K562 (cell line): ENCODE measurements around the gene PEX5. TPM values are rescaled to one million over a fixed set of nuclear protein-coding genes. Genes with fewer than 3 reads are reported as not detected.
A peak's percentile ranks its signal among the peaks of the same experiment; 100 is the strongest.

Experiments used
- C11orf30 ChIP-seq: fragments of 450-650 bp; IDR thresholded peaks from 2 replicates; pipeline ENCODE4 v1.6.1; 2016; ENCODE audit warnings: low read depth, mild to moderate bottlenecking
- EGR1 ChIP-seq: fragments of 450-650 bp; conservative IDR thresholded peaks from 2 replicates; pipeline ENCODE4 v1.6.1; 2017; ENCODE audit warnings: mild to moderate bottlenecking
- ESRRB ChIP-seq: fragments of 250-450 bp; sonication (Bioruptor Pico); IDR thresholded peaks from 2 replicates; pipeline ENCODE4 v1.5.0; 2020; ENCODE audit warnings: mild to moderate bottlenecking, moderate library complexity, borderline replicate concordance
- EWSR1 ChIP-seq: fragments of 450-650 bp; IDR thresholded peaks from 2 replicates; pipeline ENCODE4 v1.6.1; 2018; ENCODE audit warnings: borderline replicate concordance, mild to moderate bottlenecking, low read depth, moderate library complexity; ENCODE audit not compliant: partially characterized antibody
- FOS ChIP-seq: IDR thresholded peaks from 3 replicates; pipeline ENCODE4 v1.6.1; 2011; ENCODE audit not compliant: insufficient read length; ENCODE audit errors: extremely low read depth
- HDGF ChIP-seq: fragments of 450-650 bp; IDR thresholded peaks from 2 replicates; pipeline ENCODE4 v1.6.1; 2016
- KLF10 ChIP-seq: fragments of 250-450 bp; sonication (Bioruptor Pico); IDR thresholded peaks from 2 replicates; pipeline ENCODE4 v1.6.1; 2021; ENCODE audit warnings: matching md5 sums
- MCM3 ChIP-seq: fragments of 450-650 bp; IDR thresholded peaks from 2 replicates; pipeline ENCODE4 v1.6.1; 2016
- MEF2A ChIP-seq: IDR thresholded peaks from 2 replicates; pipeline ENCODE4 v1.6.1; 2011; ENCODE audit warnings: low read depth, mild to moderate bottlenecking, low read length, moderate library complexity; ENCODE audit not compliant: control insufficient read depth
- MTA1 ChIP-seq: fragments of 450-650 bp; IDR thresholded peaks from 2 replicates; pipeline ENCODE4 v1.6.1; 2017; ENCODE audit warnings: borderline replicate concordance
- POU5F1 ChIP-seq: fragments of 150-350 bp; IDR thresholded peaks from 2 replicates; pipeline ENCODE4 v1.6.1; 2014; ENCODE audit warnings: borderline replicate concordance, low read length, low read depth, mild to moderate bottlenecking; ENCODE audit not compliant: partially characterized antibody
- PTRF ChIP-seq: fragments of 450-650 bp; IDR thresholded peaks from 2 replicates; pipeline ENCODE4 v1.6.1; 2016; ENCODE audit warnings: mild to moderate bottlenecking, missing genetic modification characterization, missing compliant biosample characterization
- RB1 ChIP-seq: fragments of 450-650 bp; IDR thresholded peaks from 2 replicates; pipeline ENCODE4 v1.6.1; 2017; ENCODE audit warnings: low read depth, mild to moderate bottlenecking
- TBP ChIP-seq: optimal IDR thresholded peaks from 2 replicates; pipeline ENCODE3; 2011; ENCODE audit warnings: low read depth, low read length, improper control_type of control experiment
- TRIM24 ChIP-seq, 2 experiments: fragments of 450-650 bp; IDR thresholded peaks; 2 replicates each; pipeline ENCODE4 v1.6.1; 2016
- ZFP36 ChIP-seq: fragments of 150-350 bp; IDR thresholded peaks from 2 replicates; pipeline ENCODE4 v1.6.1; 2018; ENCODE audit warnings: low read length, low read depth; ENCODE audit not compliant: partially characterized antibody
- ZNF3 ChIP-seq: fragments of 250-450 bp; sonication (Bioruptor Pico); IDR thresholded peaks from 2 replicates; pipeline ENCODE4 v1.5.0; 2021; ENCODE audit warnings: mild to moderate bottlenecking, moderate library complexity
- ZNF316 ChIP-seq: fragments of 450-650 bp; IDR thresholded peaks from 2 replicates; pipeline ENCODE4 v1.6.1; 2016
- ZNF780A ChIP-seq: fragments of 250-450 bp; sonication (Bioruptor Pico); IDR thresholded peaks from 2 replicates; pipeline ENCODE4 v1.5.0; 2021; ENCODE audit warnings: mild to moderate bottlenecking
- polyA plus RNA-seq, 8 experiments: library from polyadenylated mRNA; depleted of rRNA in 4 of 8; stranded (reverse) in 5 of 8; unstranded in 3 of 8; fragments of >200 nt; fragmentation: Nextera tagmentation in 2 of 8; fragmentation: Illumina TruSeq in 1 of 8; extraction: Ambion mirVana in 2 of 8; extraction: Trizol in 1 of 8; gene quantifications; 2 replicates each; pipeline versions ENCODE4 v1.2.1 to v1.2.3, GENCODE V29; 2011 to 2014; ENCODE audit warnings: inconsistent platforms in 1 of 8, missing spikeins in 1 of 8
- total RNA-seq, 7 experiments: library from RNA; depleted of rRNA in 6 of 7; stranded (reverse); fragments of >200 nt in 6 of 7; fragmentation: Illumina TruSeq in 2 of 7; extraction: Trizol in 2 of 7; gene quantifications; 2 replicates each; pipeline versions ENCODE4 v1.2.1 to v1.2.3, GENCODE V29; 2011 to 2021; ENCODE audit warnings: low replicate concordance in 1 of 7
- TF ChIP-seq, protein P1 (sequence below): fragments of 450-650 bp; formaldehyde crosslinking; IDR thresholded peaks from 2 replicates; pipeline ENCODE4 v1.4.0; 2020; ENCODE audit warnings: mild to moderate bottlenecking, moderate library complexity
- TF ChIP-seq, protein P2 (sequence below): sonication (generic); formaldehyde crosslinking; IDR thresholded peaks from 2 replicates; pipeline ENCODE4 v1.8.1; 2023; ENCODE audit warnings: mild to moderate bottlenecking, missing genetic modification reagents
- TF ChIP-seq, protein P3 (sequence below): fragments of 450-650 bp; formaldehyde crosslinking; IDR thresholded peaks from 2 replicates; pipeline ENCODE4 v1.4.0; 2020; ENCODE audit warnings: mild to moderate bottlenecking, mixed read lengths
- TF ChIP-seq, protein P4 (sequence below), 3 experiments: fragments of 200-800 bp in 1 of 3; sonication (Bioruptor generic) in 1 of 3; sonication (generic) in 1 of 3; formaldehyde crosslinking in 1 of 3; IDR thresholded peaks; 2 replicates each; pipeline versions ENCODE4 v1.6.1 to v1.8.0; 2016 to 2022; ENCODE audit warnings: mild to moderate bottlenecking in 2 of 3, missing compliant biosample characterization in 2 of 3, missing genetic modification characterization in 2 of 3, missing genetic modification reagents in 1 of 3

The PEX5 gene
- total and polyA plus RNA-seq, 9 of the 15 experiments (the other 6 are each of a cell fraction or from before 2014, with no cell fraction given), result 1.4 to 26.1 (median 14.0) TPM

DNA sequence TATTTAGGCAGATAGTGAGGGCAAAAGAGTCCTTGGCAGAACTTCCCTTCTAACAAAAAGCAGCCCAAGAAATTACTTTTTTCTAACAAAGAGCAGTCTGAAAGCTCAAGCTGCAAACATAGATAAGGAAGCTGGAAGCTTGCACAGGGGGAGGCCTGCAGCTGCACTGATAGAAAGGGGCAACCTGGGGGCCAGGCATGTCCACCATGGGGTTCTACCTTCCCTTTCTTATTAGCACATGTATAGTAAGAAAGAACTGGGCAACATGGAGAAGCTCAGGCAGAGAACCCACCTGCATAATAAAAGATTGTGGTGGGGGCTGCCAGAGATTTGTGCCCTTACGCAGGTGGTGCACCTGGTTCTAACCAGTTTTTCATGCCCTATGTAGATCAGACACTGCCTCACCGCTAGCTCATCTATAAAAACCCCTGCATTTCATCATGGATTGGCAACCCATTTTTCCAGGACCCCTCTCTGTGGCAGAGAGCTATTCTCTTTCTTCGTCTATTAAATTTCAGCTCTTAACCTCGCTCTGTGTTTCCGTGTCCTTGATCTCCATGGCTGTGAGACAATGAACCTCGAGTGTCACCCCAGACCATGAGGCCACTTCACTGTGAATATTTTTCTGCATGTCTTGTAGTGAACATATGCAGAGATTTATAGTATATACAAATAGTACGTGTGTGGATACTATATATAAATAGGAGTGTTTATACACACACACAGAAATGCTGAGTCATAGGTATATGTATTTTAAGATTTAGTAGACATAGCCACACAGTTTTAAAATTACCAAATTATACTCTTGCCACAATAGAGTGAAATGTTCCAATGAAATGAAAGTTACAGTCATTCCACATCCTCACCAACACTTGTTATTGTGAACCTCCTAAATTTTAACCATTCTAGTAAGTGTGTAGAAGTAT, 53.0 kb downstream of the PEX5 start (continued):
- TF ChIP-seq POU5F1 (no peak), TBP (no peak), TRIM24 (IDR thresholded peaks at IDR 0.05) (peak; percentile 80 to 84), EGR1 (no peak), HDGF (no peak), ZFP36 (no peak), MEF2A (no peak), KLF10 (CRISPR knock-in tag) (no peak), MTA1 (peak; percentile 46; the same call in 1 of the 2 replicates), ZNF780A (CRISPR knock-in tag) (no peak), FOS (no peak), ESRRB (CRISPR knock-in tag) (no peak), C11orf30 (peak; percentile 90), PTRF (tag) (no peak), MCM3 (no peak), EWSR1 (no peak), ZNF316 (peak; percentile 94), RB1 (no peak), ZNF3 (no peak)
- TF ChIP-seq, protein P1, sequence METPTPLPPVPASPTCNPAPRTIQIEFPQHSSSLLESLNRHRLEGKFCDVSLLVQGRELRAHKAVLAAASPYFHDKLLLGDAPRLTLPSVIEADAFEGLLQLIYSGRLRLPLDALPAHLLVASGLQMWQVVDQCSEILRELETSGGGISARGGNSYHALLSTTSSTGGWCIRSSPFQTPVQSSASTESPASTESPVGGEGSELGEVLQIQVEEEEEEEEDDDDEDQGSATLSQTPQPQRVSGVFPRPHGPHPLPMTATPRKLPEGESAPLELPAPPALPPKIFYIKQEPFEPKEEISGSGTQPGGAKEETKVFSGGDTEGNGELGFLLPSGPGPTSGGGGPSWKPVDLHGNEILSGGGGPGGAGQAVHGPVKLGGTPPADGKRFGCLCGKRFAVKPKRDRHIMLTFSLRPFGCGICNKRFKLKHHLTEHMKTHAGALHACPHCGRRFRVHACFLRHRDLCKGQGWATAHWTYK (CRISPR knock-in tag), result no peak
- TF ChIP-seq, protein P2, sequence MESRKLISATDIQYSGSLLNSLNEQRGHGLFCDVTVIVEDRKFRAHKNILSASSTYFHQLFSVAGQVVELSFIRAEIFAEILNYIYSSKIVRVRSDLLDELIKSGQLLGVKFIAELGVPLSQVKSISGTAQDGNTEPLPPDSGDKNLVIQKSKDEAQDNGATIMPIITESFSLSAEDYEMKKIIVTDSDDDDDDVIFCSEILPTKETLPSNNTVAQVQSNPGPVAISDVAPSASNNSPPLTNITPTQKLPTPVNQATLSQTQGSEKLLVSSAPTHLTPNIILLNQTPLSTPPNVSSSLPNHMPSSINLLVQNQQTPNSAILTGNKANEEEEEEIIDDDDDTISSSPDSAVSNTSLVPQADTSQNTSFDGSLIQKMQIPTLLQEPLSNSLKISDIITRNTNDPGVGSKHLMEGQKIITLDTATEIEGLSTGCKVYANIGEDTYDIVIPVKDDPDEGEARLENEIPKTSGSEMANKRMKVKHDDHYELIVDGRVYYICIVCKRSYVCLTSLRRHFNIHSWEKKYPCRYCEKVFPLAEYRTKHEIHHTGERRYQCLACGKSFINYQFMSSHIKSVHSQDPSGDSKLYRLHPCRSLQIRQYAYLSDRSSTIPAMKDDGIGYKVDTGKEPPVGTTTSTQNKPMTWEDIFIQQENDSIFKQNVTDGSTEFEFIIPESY, result no peak
- TF ChIP-seq, protein P3, sequence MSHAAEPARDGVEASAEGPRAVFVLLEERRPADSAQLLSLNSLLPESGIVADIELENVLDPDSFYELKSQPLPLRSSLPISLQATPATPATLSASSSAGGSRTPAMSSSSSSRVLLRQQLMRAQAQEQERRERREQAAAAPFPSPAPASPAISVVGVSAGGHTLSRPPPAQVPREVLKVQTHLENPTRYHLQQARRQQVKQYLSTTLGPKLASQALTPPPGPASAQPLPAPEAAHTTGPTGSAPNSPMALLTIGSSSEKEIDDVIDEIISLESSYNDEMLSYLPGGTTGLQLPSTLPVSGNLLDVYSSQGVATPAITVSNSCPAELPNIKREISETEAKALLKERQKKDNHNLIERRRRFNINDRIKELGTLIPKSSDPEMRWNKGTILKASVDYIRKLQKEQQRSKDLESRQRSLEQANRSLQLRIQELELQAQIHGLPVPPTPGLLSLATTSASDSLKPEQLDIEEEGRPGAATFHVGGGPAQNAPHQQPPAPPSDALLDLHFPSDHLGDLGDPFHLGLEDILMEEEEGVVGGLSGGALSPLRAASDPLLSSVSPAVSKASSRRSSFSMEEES (CRISPR knock-in tag), result no peak
- TF ChIP-seq, protein P4, sequence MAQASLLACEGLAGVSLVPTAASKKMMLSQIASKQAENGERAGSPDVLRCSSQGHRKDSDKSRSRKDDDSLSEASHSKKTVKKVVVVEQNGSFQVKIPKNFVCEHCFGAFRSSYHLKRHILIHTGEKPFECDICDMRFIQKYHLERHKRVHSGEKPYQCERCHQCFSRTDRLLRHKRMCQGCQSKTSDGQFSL (CRISPR knock-in tag; IDR thresholded peaks at IDR 0.05), result no peak
- TF ChIP-seq, protein P4 (tag; IDR thresholded peaks at IDR 0.05), result no peak
